Stimulated activated naive CD4-positive, alpha-beta T cell treated with Interleukin-2 at 50 U/mL for 16 hours (primary cell): ENCODE data around the gene PAPPA.

Experiments used
- DNase-seq: peaks from one replicate; lab custom pipeline; 2025; lab: John Stamatoyannopoulos, UW

PAPPA gene

DNA sequence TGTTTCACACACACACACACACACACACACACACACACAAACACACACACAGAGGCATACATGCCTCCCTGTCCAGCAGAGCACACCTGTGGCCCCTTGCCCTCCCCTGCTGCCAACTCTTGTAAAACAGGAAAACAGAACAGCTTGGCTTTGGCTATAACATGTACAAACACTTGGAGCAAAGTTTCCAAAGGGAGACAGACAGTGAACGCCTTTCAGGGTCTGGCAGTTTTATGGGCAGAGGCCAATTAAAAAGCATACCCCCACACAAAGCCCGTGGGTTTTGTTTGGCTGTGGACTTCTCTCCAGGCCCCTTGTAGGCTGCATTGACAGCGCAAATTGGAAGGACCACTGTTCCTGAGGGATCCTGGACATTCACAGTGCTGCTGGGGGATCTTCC lies 265.6 kb downstream of the PAPPA start:
- no peak for DNase-seq

DNA sequence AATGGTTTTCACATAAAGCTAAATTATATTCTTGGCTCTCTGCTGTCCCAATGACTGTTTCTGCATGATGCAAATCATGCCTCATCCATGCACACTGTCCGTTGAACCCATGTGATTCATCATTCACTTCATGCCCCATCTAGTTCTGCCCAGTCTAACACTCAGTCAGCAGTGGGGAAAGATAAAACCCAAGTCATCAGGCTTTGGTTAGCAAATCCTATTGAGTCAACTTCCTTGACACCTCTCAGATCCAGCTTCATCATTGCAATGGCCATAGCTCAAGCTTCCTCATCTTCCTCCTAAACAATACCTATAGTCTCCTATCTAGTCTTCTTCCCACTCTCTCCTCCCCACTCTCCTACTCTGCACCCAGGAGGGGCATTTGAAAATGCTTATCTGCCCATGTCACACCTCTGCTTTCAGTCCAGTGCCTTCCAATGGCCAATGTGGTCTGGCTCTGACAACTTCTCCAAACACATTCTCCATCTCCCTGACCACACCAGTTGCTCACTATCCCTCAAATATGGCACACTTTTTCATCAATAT lies 267.5 kb downstream of the PAPPA start:
- DNase-seq: no peak

DNA sequence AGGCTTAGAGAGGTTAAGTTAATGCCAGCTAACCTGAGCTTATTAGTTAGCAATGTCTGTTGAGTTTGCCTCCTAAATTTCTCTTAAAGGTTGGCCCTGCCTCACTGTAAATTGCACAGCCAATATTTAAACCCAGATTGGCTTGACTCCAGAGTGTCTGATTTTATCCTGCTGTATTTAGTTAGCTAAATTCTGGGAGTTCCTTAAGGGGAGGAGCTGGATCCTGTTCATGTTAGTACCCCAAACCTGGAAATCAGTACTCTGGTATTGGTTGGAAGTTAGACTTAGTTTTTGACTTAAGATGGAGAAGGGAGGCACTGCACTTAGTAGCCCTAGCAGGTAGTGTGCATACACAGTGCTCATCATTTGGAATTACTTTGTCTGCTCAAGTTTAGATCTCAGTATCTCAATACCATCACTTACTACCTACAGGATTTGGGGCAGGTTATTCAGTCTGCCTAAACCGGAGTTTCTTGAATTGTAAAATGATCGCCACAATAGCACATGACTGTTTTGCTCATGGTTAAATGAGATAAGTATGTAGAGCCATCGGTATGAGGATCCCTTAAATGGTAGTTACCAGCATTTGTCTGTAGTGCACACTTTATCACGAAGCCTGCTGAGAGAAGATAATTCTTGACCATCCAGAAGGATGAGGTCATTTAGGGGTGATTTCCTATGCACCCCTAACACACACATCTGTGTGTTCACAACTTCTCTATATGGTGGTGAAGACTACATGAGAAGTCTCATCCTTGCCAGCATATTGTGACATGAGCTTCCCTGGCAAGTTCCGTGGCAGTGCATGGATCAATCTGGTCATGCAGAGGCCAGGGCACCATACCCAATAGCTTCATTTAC lies 268.8 kb downstream of the PAPPA start:
- no peak for DNase-seq

DNA sequence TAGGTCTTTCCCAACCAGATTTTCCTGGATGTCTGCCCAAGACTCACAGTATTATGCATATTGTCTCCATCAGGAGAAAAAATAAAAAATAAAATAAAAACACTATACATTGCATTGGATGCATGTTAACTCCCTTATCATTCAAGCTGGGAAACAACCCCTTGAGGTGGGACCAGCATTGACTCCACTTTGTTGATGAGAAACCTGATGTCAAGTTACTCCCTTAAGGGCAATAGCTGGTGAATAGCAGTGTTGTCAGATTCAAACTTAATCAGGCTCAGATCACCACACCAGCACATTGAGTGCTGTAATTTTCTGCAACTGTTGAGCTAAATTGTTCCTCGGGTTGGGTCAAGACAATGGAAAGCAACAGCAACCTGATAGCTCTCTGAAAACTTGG lies 269.6 kb downstream of the PAPPA start:
- no peak for DNase-seq

DNA sequence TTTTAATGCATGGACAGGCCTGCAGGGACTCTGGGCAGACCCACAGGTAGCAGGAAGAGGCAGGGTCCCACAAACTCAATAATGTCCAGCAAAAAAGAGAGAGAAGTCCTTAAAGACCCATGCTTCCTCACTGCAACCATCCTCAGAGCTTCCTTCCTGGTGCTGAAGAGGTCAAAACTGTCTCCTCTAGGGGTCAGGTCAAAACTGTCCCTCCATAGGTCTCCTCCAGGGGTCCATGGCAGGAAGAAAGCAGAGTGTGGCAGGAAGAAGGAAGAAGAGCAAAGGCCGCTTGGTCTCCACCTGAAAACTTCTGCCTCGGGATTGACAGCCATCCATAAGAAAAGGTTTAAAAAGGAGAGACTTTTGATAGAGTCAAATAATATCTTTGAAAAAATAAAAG lies 271.7 kb downstream of the PAPPA start:
- no peak for DNase-seq

DNA sequence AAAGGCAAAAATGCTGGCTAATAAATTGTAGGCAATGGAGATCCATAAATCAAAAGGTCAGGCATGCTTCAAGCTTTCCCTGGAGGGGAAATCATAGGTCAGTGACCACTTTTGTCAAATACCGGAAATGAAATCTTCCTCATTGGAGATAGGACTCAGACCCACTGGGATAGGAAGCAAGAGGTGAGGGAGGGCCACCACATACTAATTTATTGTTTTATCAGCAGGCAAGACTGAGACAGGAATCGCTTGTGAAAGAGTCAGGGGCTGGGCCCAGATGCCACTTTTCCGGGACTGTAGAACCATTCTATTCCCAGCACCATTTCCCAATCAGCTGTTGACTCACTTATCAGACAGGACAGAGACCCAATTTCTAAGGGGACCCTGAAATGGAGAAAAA lies 277.3 kb downstream of the PAPPA start:
- DNase-seq: no peak

DNA sequence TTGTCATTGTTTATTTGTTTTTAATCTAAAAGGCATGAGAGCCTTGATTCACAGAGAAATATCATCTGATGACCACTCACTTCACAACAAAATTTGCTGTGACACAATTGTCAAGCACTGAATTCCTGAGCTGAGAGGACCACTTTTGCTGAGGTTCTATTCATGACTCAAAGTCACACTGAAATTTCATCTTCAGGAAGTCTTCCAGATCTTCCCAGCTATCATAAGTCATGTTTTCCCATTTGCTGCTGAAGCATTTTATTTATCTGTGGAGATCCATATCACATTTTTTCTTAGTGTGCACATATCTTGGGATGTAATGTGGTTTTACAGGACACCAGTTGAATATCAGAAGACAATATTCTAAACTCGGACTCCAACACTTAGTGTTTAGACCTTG lies 278.5 kb downstream of the PAPPA start:
- DNase-seq: no peak

DNA sequence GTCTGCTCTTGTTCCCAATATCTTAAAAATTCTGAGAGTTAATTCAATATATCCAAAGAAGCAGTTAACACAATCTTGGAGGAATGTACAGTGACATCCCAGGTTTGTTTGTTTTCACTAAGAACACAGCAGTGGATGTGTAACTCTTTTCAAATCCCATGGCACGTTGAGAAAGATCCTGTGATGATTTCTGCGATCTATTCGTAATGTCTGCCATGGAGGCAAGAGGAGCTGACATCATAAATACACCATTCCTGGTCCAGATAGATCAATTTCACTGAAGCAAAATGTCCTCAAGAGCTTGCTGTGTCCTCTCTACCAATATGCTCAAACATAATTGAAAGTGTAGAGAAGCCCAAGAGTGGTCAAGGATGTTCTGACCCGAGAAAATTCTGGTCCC lies 280.7 kb downstream of the PAPPA start:
- DNase-seq: no peak

DNA sequence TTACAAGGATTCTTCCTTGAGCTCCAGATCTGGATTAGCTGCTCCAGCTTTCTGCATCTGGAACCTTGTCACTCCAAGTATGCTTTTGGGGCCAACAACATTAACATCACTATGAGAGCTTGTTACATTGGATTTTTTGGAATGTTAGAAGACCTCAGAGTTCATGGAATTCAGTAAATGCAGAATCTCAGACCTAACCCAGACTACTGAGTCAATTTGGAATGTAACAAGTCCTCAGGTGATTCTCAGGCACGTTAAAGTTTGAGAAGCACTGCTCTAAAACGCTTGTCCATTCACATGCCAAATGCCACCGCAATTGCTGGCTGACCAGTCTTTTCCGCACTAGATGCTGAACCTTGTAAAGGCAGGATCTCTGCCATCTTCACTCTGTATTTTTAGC lies 282.1 kb downstream of the PAPPA start:
- no peak for DNase-seq

DNA sequence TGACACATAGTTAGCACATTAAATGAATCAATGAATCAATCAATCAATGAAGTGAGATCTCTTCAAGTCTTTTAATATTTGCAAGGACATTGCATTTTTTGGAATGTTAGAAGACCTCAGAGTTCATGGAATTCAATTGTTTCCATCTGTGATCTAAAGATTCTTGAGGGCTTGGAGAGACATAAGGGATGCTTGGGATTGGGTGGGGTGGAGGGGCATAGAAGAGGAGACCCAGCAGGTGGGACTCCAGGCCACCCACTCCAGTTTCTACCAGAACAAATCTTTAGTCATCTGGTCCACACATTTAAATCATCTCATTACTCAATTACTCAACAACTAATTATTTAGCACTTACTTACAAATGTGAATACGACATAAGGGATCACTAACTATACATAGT lies 282.5 kb downstream of the PAPPA start:
- no peak for DNase-seq

DNA sequence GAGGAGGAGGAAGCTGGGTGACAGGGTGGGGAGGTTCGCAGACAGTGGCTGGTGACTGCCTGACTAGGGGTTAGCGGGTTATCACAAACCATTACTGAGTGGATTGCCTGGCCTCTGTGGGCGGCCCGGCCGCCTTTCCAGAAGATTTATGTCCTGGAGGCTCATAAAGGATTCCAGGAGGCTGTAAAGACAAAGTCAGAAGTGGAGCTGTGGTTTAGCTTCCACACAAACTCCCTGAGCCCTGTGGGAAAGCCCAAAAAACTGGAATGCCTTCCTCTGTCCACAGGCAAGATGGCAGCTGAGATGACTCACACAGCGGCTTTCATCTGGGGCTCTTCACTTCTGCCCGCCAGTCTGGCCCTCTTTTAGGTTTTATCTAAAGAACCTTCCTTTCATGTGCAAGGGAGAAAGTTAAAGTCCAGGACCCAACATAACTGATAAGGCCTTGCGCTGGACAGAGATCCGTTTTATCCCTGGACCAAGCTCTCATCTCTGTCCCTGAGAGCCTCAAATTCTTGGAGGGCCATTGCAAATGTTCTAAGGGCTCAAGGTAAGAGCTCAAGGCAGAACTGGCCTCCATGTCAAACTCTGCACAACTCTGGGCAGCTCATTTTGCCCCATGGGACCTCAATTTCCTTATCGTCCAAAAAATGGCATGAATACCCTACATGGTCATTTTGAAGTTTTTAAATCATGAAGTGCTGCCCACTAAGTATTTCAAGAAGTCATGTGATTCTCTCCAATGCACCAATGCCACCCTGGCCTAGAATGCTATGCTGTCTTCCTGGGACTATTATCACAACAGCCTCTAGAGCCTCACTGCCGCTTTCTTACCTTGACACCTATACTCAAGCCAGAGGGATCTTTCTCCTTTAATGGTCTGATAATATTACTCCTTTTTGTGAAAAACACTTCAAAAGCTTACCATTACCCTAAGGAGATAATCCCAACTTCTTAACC lies 284.1 kb downstream of the PAPPA start:
- DNase-seq: no peak

DNA sequence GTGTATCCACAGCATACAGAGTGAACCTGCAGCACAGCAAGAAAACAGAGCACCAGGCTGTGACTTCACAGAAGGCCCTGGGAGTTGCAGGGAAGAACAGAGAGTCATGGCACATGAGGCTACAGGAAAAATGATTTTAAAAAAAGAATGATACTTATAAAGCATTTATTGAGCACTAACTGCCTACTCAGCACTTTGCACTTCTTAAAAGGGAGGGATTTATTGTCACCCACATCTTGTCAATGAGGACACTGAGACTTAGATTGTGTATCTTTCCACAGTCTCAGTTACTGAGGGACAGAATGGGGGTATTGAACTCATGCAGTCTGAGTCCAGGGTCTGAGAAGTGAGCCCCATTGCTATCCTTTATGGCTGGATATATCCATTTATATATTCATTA lies 288.9 kb downstream of the PAPPA start:
- no peak for DNase-seq

DNA sequence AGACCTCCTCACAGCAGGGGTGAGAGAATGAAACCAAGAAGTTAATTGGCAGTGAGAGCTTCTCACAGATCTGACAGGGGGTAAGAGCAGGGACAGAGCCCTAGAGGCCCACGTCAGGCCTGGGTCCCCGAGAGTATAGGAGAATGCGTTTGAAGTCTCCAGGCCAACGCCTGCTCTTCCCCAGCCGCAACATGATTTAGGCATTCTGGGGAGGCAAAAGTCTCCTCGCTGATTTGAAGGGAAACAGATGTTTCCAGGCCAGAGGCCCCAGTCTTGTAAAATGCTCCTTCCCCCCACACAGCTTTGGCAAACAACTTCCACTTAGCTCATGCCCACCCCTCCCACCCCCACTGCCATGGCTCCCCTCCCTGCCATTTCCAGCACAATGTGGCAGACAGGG lies 294.3 kb downstream of the PAPPA start:
- no peak for DNase-seq

DNA sequence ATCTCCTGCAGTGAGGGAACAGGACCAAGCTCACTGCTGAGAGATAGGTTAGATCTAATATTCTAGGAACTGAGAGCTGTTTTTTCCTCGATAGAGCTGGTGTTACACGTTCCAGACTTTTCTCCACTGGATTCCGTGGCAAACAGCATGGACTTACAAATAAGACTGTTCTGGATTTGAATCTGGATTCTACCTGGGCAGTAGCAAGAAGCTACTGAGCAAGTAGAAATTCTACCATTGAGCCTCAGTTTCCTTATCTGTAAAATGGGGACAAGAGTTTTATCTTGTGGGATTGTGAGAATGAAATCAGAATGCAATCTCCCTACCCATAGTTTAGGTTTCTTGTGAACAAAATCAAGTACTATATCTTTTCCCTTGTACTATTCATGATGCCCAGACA lies 294.8 kb downstream of the PAPPA start:
- DNase-seq: no peak

DNA sequence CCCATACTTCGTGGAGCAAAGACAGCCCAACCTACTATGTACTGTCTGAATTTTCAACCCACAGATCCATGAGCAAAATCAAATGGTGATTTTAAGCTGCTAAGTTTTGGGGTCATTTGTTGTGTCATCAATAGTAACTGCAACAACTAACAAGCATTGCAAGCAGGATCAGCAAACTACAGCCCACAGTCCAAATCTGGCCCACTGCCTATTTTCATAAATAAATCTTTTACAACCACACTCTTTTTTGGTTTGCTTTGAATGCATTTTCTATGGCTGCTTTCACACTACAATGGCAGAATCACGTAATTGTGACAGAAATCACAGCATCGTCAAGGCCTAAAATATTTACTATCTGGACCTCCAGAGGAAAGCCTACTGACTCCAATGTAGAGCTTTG lies 296.4 kb downstream of the PAPPA start:
- no peak for DNase-seq

DNA sequence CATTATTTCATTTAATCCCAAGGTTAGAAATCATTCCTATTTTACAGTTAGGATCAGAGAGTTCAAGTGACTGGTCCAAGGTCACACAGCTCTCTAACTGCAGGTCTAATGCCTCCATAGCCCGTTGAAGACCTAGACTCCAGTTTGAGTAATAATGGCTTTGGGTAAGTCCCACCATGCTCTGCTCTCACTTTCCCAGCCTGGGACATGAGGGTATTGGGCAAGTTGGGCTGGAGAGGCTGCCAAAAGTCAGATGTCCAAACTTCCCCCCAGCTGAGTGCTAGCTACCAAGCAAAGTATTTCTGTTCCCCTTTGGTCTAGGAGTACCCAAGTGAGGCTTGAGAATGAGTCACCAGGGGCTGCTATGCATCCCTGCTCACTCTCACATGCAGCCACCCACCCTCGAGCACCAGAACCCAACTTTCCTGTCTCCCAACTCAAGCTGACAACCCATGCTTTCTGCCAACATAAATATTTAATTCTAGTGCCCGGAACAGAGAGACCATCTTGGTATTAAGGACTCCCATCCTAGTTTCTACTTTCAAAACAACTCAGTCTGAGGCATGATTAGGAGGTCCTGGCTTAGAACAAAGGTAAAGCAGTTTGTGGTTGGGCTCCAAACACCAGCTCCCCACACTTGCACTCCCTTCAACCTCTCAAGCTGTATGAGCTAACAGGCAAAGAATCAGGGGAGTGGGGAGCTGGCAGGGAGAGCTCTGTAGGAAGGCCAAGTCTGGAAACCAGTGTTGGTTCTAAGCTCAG lies 297.0 kb downstream of the PAPPA start:
- no peak for DNase-seq

DNA sequence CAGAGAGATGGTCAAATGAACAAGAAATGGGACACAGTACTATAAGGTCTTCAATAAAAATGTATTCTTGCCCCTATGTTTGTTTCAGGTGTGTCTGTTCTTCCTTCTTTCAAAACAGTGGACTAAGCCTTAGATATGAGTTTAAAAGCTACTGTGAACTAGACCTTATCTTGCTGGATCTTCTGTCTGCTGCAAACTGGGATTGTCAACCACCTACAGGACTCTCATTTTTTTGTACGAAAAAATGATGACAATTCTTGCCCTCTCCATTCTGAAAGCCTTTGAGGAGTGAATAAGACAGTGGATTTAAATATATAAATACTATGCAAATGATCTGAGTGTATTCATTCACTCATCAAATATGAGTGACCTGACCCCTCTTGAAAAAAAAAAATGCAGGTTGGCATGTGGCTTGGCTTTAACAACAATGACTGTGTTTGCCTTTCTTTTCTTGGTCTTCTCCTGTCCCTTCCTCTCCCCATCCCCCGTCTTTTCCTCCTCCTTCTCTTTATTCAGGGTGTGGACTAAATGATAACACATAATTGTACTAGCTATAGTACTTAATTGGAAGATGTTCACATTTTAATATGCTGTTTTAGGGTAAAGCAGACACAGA lies 298.0 kb downstream of the PAPPA start:
- DNase-seq: no peak
